Measurements from ENCODE around the gene PRKAG3. TPM values are rescaled to one million over a fixed set of nuclear protein-coding genes. Genes with fewer than 3 reads are reported as not detected.

The PRKAG3 gene
- total RNA-seq, 1 donor from 2014 or later = not detected

- DNase-seq (ENCODE audit: low read depth) = no peak
- TF ChIP-seq CTCF (IDR thresholded peaks at IDR 0.05; ENCODE audit: insufficient read depth, low read length, poor library complexity, severe bottlenecking) = no peak
- H3K4me3 ChIP-seq (ENCODE audit: low read depth, low read length) = no peak overlapping the region
- H3K36me3 ChIP-seq (ENCODE audit: control insufficient read depth, insufficient read depth, low read length) = no peaks in the 10 kb centered on the region
- H3K27me3 ChIP-seq (ENCODE audit: control insufficient read depth, insufficient read depth, low read length) = peaks cover 75% of the 10 kb centered on the region
Measured at GRCh38 chr2:218867900-218868299, 36.3 kb upstream of the PRKAG3 start.

- TF ChIP-seq CTCF (IDR thresholded peaks at IDR 0.05; ENCODE audit: insufficient read depth, low read length, poor library complexity, severe bottlenecking) = no peak
- Histone ChIP-seq H3K4me3 (ENCODE audit: low read depth, low read length) (no peak overlapping the region), H3K36me3 (ENCODE audit: control insufficient read depth, insufficient read depth, low read length) (no peaks in the 10 kb centered on the region), H3K27me3 (ENCODE audit: control insufficient read depth, insufficient read depth, low read length) (peaks cover 71% of the 10 kb centered on the region)
- no peak for DNase-seq (ENCODE audit: low read depth)
Measured at GRCh38 chr2:218865999-218866398, 34.4 kb upstream of the PRKAG3 start.

- Histone ChIP-seq H3K36me3 (ENCODE audit: control insufficient read depth, insufficient read depth, low read length) (no peaks in the 10 kb centered on the region), H3K4me3 (ENCODE audit: low read depth, low read length) (no peak overlapping the region), H3K27me3 (ENCODE audit: control insufficient read depth, insufficient read depth, low read length) (peaks cover 71% of the 10 kb centered on the region)
- TF ChIP-seq CTCF (IDR thresholded peaks at IDR 0.05; ENCODE audit: insufficient read depth, low read length, poor library complexity, severe bottlenecking) = no peak
- DNase-seq (ENCODE audit: low read depth) = no peak
Measured at GRCh38 chr2:218865396-218865795, 33.8 kb upstream of the PRKAG3 start.

GRCh38 chr2:218863021-218863520, 31.5 kb upstream of the PRKAG3 start:
- H3K27me3 ChIP-seq (ENCODE audit: control insufficient read depth, insufficient read depth, low read length) = peaks cover 76% of the 10 kb centered on the region
- no peak for DNase-seq (ENCODE audit: low read depth)
- no peak for TF ChIP-seq CTCF (IDR thresholded peaks at IDR 0.05; ENCODE audit: insufficient read depth, low read length, poor library complexity, severe bottlenecking)
- H3K4me3 ChIP-seq (ENCODE audit: low read depth, low read length) = no peak overlapping the region
- H3K36me3 ChIP-seq (ENCODE audit: control insufficient read depth, insufficient read depth, low read length) = no peaks in the 10 kb centered on the region

GRCh38 chr2:218861645-218862318, 30.2 kb upstream of the PRKAG3 start:
- TF ChIP-seq CTCF (IDR thresholded peaks at IDR 0.05; ENCODE audit: insufficient read depth, low read length, poor library complexity, severe bottlenecking) = no peak
- Histone ChIP-seq H3K36me3 (ENCODE audit: control insufficient read depth, insufficient read depth, low read length) (no peaks in the 10 kb centered on the region), H3K27me3 (ENCODE audit: control insufficient read depth, insufficient read depth, low read length) (peaks cover 73% of the 10 kb centered on the region), H3K4me3 (ENCODE audit: low read depth, low read length) (no peak overlapping the region)
- DNase-seq (ENCODE audit: low read depth) = no peak

GRCh38 chr2:218860950-218861381, 29.4 kb upstream of the PRKAG3 start:
- DNase-seq (ENCODE audit: low read depth) = no peak
- Histone ChIP-seq H3K4me3 (ENCODE audit: low read depth, low read length) (no peak overlapping the region), H3K27me3 (ENCODE audit: control insufficient read depth, insufficient read depth, low read length) (peaks cover 77% of the 10 kb centered on the region), H3K36me3 (ENCODE audit: control insufficient read depth, insufficient read depth, low read length) (no peaks in the 10 kb centered on the region)
- no peak for TF ChIP-seq CTCF (IDR thresholded peaks at IDR 0.05; ENCODE audit: insufficient read depth, low read length, poor library complexity, severe bottlenecking)

All from kidney epithelial cell (primary cell).